HepG2 (cell line): ENCODE measurements around the gene PAX7. TPM values are rescaled to one million over a fixed set of nuclear protein-coding genes. Genes with fewer than 3 reads are reported as not detected.

Experiments used
- ATAC-seq: fragments of 200-7000 bp; cut with Tn5 transposase; 3 replicates; pipeline ENCODE4 v1.9.1; 2020; ENCODE audit warnings: mild to moderate bottlenecking, moderate library complexity
- BruUV-seq: library from RNA; stranded (reverse); fragments of 400-500 nt; replicated peaks from 2 replicates; lab custom pipeline; 2021; lab: Mats Ljungman, UMichigan
- CTCF ChIA-PET: fragments of 300-600 bp; formaldehyde crosslinking; extraction: SDS; loops from one replicate; lab custom pipeline; 2021; ENCODE audit warnings: low total read pairs, inconsistent platforms, low intra/inter-chr PET ratio; lab: Yijun Ruan, JAX
- POLR2A ChIA-PET: fragments of 350-600 bp; sonication (Branson Sonifier 250); formaldehyde crosslinking; loops from one replicate; lab custom pipeline; 2020; ENCODE audit warnings: antibody characterized with exemption, inconsistent platforms; lab: Yijun Ruan, JAX
- DNase-seq: peaks from one replicate; pipeline ENCODE4 v3.0.0-alpha.2; 2015; ENCODE audit warnings: low spot score
- FAIRE-seq: peaks from 3 replicates; lab custom pipeline; 2011; peaks lifted over from hg19 to GRCh38; lab: Jason Lieb, UNC
- H2AFZ ChIP-seq: one replicate; pipeline ENCODE4 v1.6.1; 2011; ENCODE audit warnings: low read length, inconsistent platforms
- H3K27ac ChIP-seq: fragments of 300-600 bp; 3 replicates; pipeline ENCODE4 v1.8.0; 2011; ENCODE audit warnings: mixed run types, mild to moderate bottlenecking, mixed read lengths, low read length, inconsistent platforms; ENCODE audit not compliant: insufficient read depth; ENCODE audit errors: extremely low read length
- H3K27me3 ChIP-seq, 2 experiments: fragments of 200-600 bp in 1 of 2; 2 replicates in 1 of 2; 3 replicates in 1 of 2; pipeline versions ENCODE4 v1.6.0 to v1.8.0; 2011; ENCODE audit warnings: low read length in 2 of 2, mild to moderate bottlenecking in 2 of 2, moderate library complexity in 2 of 2, inconsistent platforms in 1 of 2; ENCODE audit not compliant: insufficient read depth in 2 of 2, control insufficient read depth in 1 of 2
- H3K36me3 ChIP-seq, 2 experiments: fragments of 200-600 bp in 1 of 2; replicated peaks in 1 of 2; 2 replicates in 1 of 2; 3 replicates in 1 of 2; pipeline versions ENCODE4 v1.5.1 to v1.8.0; 2011; ENCODE audit warnings: low read length in 2 of 2, inconsistent platforms in 1 of 2; ENCODE audit not compliant: insufficient read depth in 2 of 2, control insufficient read depth in 1 of 2
- H3K4me1 ChIP-seq: 2 replicates; pipeline ENCODE4 v1.5.1; 2012; ENCODE audit warnings: low read length, inconsistent platforms; ENCODE audit not compliant: insufficient read depth
- H3K4me2 ChIP-seq: 2 replicates; pipeline ENCODE4 v1.6.0; 2011; ENCODE audit warnings: low read depth, low read length, inconsistent platforms
- H3K4me3 ChIP-seq, 3 experiments: fragments of 200-600 bp in 1 of 3; sonication (generic), shearing (Covaris generic) in 1 of 3; replicated peaks in 1 of 3; 2 replicates each; pipeline ENCODE4 v1.5.1; 2011 to 2016; ENCODE audit warnings: low read length in 3 of 3, inconsistent platforms in 2 of 3, low read depth in 2 of 3, mild to moderate bottlenecking in 2 of 3, control low read depth in 1 of 3, mixed read lengths in 1 of 3; ENCODE audit not compliant: insufficient read depth in 1 of 3
- H3K79me2 ChIP-seq: one replicate; pipeline ENCODE4 v1.6.1; 2011; ENCODE audit warnings: low read length, inconsistent platforms; ENCODE audit not compliant: insufficient read depth
- H3K9ac ChIP-seq: 2 replicates; pipeline ENCODE4 v1.6.0; 2011; ENCODE audit warnings: mild to moderate bottlenecking, low read depth, low read length, inconsistent platforms; ENCODE audit not compliant: insufficient read depth
- H3K9me3 ChIP-seq: 2 replicates; pipeline ENCODE4 v1.5.1; 2012; ENCODE audit warnings: mild to moderate bottlenecking, low read length
- H4K20me1 ChIP-seq: 2 replicates; pipeline ENCODE4 v1.6.0; 2011; ENCODE audit warnings: inconsistent platforms, mild to moderate bottlenecking, low read length, moderate library complexity; ENCODE audit not compliant: insufficient read depth
- AKAP8 ChIP-seq: sonication (generic); formaldehyde crosslinking; IDR thresholded peaks from 2 replicates; pipeline ENCODE4 v1.5.1; 2020; ENCODE audit warnings: mild to moderate bottlenecking, missing genetic modification reagents
- ARHGAP35 ChIP-seq: sonication (generic); formaldehyde crosslinking; IDR thresholded peaks from 2 replicates; pipeline ENCODE4 v1.9.0; 2022; ENCODE audit warnings: mild to moderate bottlenecking, inconsistent platforms, moderate library complexity, missing genetic modification reagents, borderline replicate concordance
- ATM ChIP-seq: fragments of 450-650 bp; IDR thresholded peaks from 2 replicates; pipeline ENCODE4 v1.7.1; 2017; ENCODE audit warnings: mild to moderate bottlenecking, borderline replicate concordance
- CEBPB ChIP-seq: IDR thresholded peaks from 2 replicates; pipeline ENCODE4 v1.6.1; 2011; ENCODE audit warnings: low read depth, low read length, improper control_type of control experiment, borderline replicate concordance
- ETV6 ChIP-seq: sonication (generic); formaldehyde crosslinking; conservative IDR thresholded peaks from 2 replicates; pipeline ENCODE4 v1.4.0; 2020; ENCODE audit warnings: missing genetic modification reagents
- FOXO4 ChIP-seq: sonication (generic); formaldehyde crosslinking; conservative IDR thresholded peaks from 2 replicates; pipeline ENCODE4 v1.8.1; 2023; ENCODE audit warnings: missing genetic modification reagents
- SMAD1 ChIP-seq: sonication (generic); formaldehyde crosslinking; IDR thresholded peaks from 2 replicates; pipeline ENCODE4 v1.4.0; 2020; ENCODE audit warnings: missing genetic modification reagents, low read depth, mild to moderate bottlenecking, borderline replicate concordance
- TCF7 ChIP-seq: sonication (generic); IDR thresholded peaks from 2 replicates; pipeline ENCODE4 v1.6.1; 2016; ENCODE audit warnings: antibody characterized with exemption, low read depth
- ZBTB42 ChIP-seq: sonication (generic); formaldehyde crosslinking; IDR thresholded peaks from 2 replicates; pipeline ENCODE4 v1.5.0; 2020; ENCODE audit warnings: mild to moderate bottlenecking, missing genetic modification reagents
- ZMYM2 ChIP-seq: sonication (generic); formaldehyde crosslinking; IDR thresholded peaks from 2 replicates; pipeline ENCODE4 v1.8.0; 2022; ENCODE audit warnings: mild to moderate bottlenecking, missing genetic modification reagents
- WGBS: methylation state at CpG from one replicate; pipeline ENCODE4 v1.1.6; 2017; ENCODE audit warnings: low lambda C conversion rate; 5-methylcytosine and 5-hydroxymethylcytosine counted together
- in situ Hi-C: cut with HindIII; loops from 2 replicates; pipeline ENCODE4 v1.10.0; 2017; ENCODE audit warnings: low pct_unique_long_range_greater_than_20kb; ENCODE audit not compliant: extremely low pct_ligation_motif_present
- intact Hi-C: fragments of 100-400 bp; cut with micrococcal nuclease; formaldehyde crosslinking; loops from one replicate; pipeline ENCODE4 v1.10.0; 2022; ENCODE audit not compliant: unreplicated experiment
- polyA plus RNA-seq, 8 experiments: library from polyadenylated mRNA; depleted of rRNA in 3 of 8; stranded (reverse) in 7 of 8; unstranded in 1 of 8; fragments of >200 nt; fragmentation: Illumina TruSeq in 4 of 8; extraction: Trizol in 4 of 8; gene quantifications; 2 replicates each; pipeline versions ENCODE4 v1.2.1 to v1.2.3, GENCODE V29; 2011 to 2016; ENCODE audit warnings: low read depth in 4 of 8, missing spikeins in 1 of 8, mixed read lengths in 1 of 8; ENCODE audit not compliant: insufficient read depth in 1 of 8
- total RNA-seq, 5 experiments: library from RNA; depleted of rRNA; stranded (reverse); fragments of >200 nt; fragmentation: Illumina TruSeq; extraction: Trizol; gene quantifications; 2 replicates each; pipeline ENCODE4 v1.2.3, GENCODE V29; 2016; ENCODE audit warnings: low read depth in 1 of 5
- TF ChIP-seq, protein P1 (sequence below): sonication (generic); formaldehyde crosslinking; IDR thresholded peaks from 2 replicates; pipeline ENCODE4 v1.5.0; 2020; ENCODE audit warnings: missing genetic modification reagents, mild to moderate bottlenecking, borderline replicate concordance
- TF ChIP-seq, protein P2 (sequence below): sonication (generic); formaldehyde crosslinking; IDR thresholded peaks from 2 replicates; pipeline ENCODE4 v1.8.0; 2022; ENCODE audit warnings: missing genetic modification reagents, mild to moderate bottlenecking, borderline replicate concordance

The PAX7 gene
- total and polyA plus RNA-seq, 2 of the 13 experiments (the other 11 are each of a cell fraction or from before 2014, with no cell fraction given), result not detected

DNA sequence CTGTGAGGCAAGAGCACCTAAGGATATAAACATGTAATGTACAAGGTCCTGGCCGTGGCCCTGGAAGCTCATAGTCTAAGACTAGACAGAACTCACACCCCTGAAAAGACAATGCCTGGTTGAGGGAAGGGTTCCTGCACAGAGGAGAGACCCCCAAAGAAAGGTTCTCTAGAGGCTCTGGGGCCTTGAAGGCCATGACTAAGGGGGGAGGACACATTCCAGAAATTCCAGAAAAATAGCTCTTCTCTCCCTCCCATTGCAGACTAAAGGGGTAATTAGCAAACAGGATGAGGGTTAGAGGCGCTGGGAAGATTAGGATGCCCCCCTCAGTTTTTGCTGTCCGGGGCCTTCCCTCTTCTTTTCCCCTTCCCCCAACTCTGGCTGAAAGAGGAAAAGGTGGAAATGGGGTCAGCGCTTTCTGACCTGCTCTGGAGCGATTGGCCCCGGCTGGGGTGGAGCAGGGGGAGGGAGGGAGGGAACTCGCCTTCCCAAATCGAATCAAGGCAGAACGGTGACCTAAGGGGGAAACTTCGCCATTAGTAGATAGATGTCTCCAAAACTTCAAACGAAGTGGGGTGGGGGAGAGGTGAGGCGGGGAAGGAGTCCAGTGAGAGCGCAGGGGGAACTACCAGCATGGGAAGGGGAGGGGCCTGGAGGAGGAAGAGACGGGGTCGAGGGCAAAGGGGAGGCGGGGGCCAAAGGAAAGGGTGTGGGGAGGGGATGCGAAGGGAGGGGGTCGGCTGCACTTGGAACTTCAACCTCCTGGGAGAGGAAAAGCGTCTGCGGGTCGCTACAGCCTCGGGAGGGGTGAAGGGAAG lies 11.8 kb downstream of the PAX7 start:
- no peak for FAIRE-seq
- no TSS peak for BruUV-seq
- intact Hi-C loops (no loop called here), in situ Hi-C loops (no loop called here)
- no peaks in the 10 kb centered on the region for H3K79me2 ChIP-seq
- peaks cover 17 to 93% of the 10 kb centered on the region in 2 experiments for H3K27me3 ChIP-seq
- H3K4me3 ChIP-seq, result no peak overlapping the region
- TF ChIP-seq AKAP8, result no peak
- TF ChIP-seq FOXO4, result no peak
- TF ChIP-seq ATM, result no peak
- H3K36me3 ChIP-seq, result no peaks in the 10 kb centered on the region
- no peak for DNase-seq
- peaks cover 21% of the 10 kb centered on the region; the same call in 1 of the 2 replicates for H4K20me1 ChIP-seq
- peaks cover 49% of the 10 kb centered on the region for H3K4me1 ChIP-seq
- ChIA-PET CTCF (no interaction called here), POLR2A (no interaction called here)
- no peak overlapping the region for H3K9ac ChIP-seq
- H3K27ac ChIP-seq, result no peak overlapping the region
- no peak for ATAC-seq
- H3K9me3 ChIP-seq, result no peaks in the 10 kb centered on the region
- WGBS, result 9% methylated on average over 22 of the region's 22 CpGs
- no peak overlapping the region for H3K4me2 ChIP-seq
- H2AFZ ChIP-seq, result no peak overlapping the region

- 10% methylated on average over 26 of the region's 73 CpGs for WGBS
- Histone ChIP-seq H4K20me1 (peaks cover 25% of the 10 kb centered on the region; the same call in 1 of the 2 replicates), H3K4me1 (peaks cover 49% of the 10 kb centered on the region), H3K79me2 (no peaks in the 10 kb centered on the region), H3K27ac (no peak overlapping the region), H3K4me2 (peak overlapping the region; percentile 29), H3K4me3 (peak overlapping the region in 1 of 3 experiments; percentile 25; a peak in 1 of 6 replicates), H3K9me3 (no peaks in the 10 kb centered on the region), H2AFZ (no peak overlapping the region), H3K9ac (no peak overlapping the region), H3K27me3 (peaks cover 16 to 93% of the 10 kb centered on the region in 2 experiments), H3K36me3 (no peaks in the 10 kb centered on the region)
- CTCF ChIA-PET, result no interaction called here
- ATAC-seq, result peak; percentile 78
- POLR2A ChIA-PET, result no interaction called here
- FAIRE-seq, result no peak
- in situ Hi-C loops (no loop called here), intact Hi-C loops (no loop called here)
- DNase-seq, result peak; percentile 71
- BruUV-seq, result no TSS peak
- TF ChIP-seq TCF7 (peak; percentile 87), ZMYM2 (no peak), ZBTB42 (no peak), ARHGAP35 (CRISPR knock-in tag) (no peak; the same call in 1 of the 2 replicates), CEBPB (no peak), ETV6 (CRISPR knock-in tag) (no peak), SMAD1 (CRISPR knock-in tag) (no peak)
- TF ChIP-seq, protein P1, sequence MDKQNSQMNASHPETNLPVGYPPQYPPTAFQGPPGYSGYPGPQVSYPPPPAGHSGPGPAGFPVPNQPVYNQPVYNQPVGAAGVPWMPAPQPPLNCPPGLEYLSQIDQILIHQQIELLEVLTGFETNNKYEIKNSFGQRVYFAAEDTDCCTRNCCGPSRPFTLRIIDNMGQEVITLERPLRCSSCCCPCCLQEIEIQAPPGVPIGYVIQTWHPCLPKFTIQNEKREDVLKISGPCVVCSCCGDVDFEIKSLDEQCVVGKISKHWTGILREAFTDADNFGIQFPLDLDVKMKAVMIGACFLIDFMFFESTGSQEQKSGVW (CRISPR knock-in tag), result no peak
- TF ChIP-seq, protein P2, sequence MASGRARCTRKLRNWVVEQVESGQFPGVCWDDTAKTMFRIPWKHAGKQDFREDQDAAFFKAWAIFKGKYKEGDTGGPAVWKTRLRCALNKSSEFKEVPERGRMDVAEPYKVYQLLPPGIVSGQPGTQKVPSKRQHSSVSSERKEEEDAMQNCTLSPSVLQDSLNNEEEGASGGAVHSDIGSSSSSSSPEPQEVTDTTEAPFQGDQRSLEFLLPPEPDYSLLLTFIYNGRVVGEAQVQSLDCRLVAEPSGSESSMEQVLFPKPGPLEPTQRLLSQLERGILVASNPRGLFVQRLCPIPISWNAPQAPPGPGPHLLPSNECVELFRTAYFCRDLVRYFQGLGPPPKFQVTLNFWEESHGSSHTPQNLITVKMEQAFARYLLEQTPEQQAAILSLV (CRISPR knock-in tag), result no peak
These were observed 12.7 kb downstream of the PAX7 start for GRCh38 chr1:18643154-18644012.
